Measurements from ENCODE around the gene C12orf57.

DNA sequence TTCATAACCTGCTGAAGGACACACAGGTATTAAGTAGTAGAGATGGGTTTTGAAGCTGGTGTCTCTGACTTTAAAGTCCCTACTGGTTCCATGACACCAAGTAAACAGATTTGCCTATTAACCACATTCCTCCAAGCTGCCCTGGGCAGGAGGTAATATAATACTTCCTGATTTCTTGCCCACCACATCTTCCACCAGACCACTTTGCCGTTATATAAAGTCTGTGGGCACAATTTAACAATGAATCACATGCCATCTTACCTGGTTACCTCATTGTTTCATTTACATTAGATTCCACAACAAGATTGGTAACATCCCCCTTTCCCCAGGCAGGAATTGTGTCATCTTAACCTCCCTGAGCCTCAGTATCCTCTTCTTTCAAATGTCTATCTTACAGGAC lies 40.1 kb upstream of the C12orf57 start:
- TF ChIP-seq, protein P1, sequence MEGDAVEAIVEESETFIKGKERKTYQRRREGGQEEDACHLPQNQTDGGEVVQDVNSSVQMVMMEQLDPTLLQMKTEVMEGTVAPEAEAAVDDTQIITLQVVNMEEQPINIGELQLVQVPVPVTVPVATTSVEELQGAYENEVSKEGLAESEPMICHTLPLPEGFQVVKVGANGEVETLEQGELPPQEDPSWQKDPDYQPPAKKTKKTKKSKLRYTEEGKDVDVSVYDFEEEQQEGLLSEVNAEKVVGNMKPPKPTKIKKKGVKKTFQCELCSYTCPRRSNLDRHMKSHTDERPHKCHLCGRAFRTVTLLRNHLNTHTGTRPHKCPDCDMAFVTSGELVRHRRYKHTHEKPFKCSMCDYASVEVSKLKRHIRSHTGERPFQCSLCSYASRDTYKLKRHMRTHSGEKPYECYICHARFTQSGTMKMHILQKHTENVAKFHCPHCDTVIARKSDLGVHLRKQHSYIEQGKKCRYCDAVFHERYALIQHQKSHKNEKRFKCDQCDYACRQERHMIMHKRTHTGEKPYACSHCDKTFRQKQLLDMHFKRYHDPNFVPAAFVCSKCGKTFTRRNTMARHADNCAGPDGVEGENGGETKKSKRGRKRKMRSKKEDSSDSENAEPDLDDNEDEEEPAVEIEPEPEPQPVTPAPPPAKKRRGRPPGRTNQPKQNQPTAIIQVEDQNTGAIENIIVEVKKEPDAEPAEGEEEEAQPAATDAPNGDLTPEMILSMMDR (conservative IDR thresholded peaks at IDR 0.05; ENCODE audit: low read depth in 2 of 2), result no peak
- TF ChIP-seq POLR2AphosphoS5 (IDR thresholded peaks at IDR 0.05; ENCODE audit: low read depth) (no peak), ZNF114 (CRISPR knock-in tag; IDR thresholded peaks at IDR 0.05) (no peak), NANOG (IDR thresholded peaks at IDR 0.05; ENCODE audit: borderline replicate concordance) (no peak)
- TF ChIP-seq, protein P2, sequence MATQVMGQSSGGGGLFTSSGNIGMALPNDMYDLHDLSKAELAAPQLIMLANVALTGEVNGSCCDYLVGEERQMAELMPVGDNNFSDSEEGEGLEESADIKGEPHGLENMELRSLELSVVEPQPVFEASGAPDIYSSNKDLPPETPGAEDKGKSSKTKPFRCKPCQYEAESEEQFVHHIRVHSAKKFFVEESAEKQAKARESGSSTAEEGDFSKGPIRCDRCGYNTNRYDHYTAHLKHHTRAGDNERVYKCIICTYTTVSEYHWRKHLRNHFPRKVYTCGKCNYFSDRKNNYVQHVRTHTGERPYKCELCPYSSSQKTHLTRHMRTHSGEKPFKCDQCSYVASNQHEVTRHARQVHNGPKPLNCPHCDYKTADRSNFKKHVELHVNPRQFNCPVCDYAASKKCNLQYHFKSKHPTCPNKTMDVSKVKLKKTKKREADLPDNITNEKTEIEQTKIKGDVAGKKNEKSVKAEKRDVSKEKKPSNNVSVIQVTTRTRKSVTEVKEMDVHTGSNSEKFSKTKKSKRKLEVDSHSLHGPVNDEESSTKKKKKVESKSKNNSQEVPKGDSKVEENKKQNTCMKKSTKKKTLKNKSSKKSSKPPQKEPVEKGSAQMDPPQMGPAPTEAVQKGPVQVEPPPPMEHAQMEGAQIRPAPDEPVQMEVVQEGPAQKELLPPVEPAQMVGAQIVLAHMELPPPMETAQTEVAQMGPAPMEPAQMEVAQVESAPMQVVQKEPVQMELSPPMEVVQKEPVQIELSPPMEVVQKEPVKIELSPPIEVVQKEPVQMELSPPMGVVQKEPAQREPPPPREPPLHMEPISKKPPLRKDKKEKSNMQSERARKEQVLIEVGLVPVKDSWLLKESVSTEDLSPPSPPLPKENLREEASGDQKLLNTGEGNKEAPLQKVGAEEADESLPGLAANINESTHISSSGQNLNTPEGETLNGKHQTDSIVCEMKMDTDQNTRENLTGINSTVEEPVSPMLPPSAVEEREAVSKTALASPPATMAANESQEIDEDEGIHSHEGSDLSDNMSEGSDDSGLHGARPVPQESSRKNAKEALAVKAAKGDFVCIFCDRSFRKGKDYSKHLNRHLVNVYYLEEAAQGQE (IDR thresholded peaks at IDR 0.05; ENCODE audit: unreplicated experiment), result no peak
